Amniotic epithelial cell (primary cell): ENCODE data around the gene TM2D3.
A peak's percentile ranks its signal among the peaks of the same experiment; 100 is the strongest.

Experiments
- DNase-seq: peaks from one replicate; pipeline ENCODE4 v3.0.0-alpha.2; 2010; ENCODE audit warnings: low read depth

Gene TM2D3

GRCh38 chr15:101623367-101624304 is 28.5 kb downstream of the TM2D3 start:
- no peak for DNase-seq

GRCh38 chr15:101621961-101622360 is 30.2 kb downstream of the TM2D3 start:
- no peak for DNase-seq

- DNase-seq: no peak
Measured at GRCh38 chr15:101620671-101621070, 31.5 kb downstream of the TM2D3 start.

GRCh38 chr15:101619615-101619865 is 32.6 kb downstream of the TM2D3 start:
- no peak for DNase-seq

- no peak for DNase-seq
Measured at GRCh38 chr15:101618851-101619614, 33.1 kb downstream of the TM2D3 start.

GRCh38 chr15:101618076-101618475 is 34.1 kb downstream of the TM2D3 start:
- no peak for DNase-seq

GRCh38 chr15:101617390-101617965 is 34.7 kb downstream of the TM2D3 start:
- peak; percentile 74 for DNase-seq

- peak; percentile 78 for DNase-seq
Measured at GRCh38 chr15:101615986-101616848, 36.0 kb downstream of the TM2D3 start.

GRCh38 chr15:101615414-101615985 is 36.7 kb downstream of the TM2D3 start:
- DNase-seq: no peak

GRCh38 chr15:101614761-101615160 is 37.4 kb downstream of the TM2D3 start:
- no peak for DNase-seq

- no peak for DNase-seq
Measured at GRCh38 chr15:101614001-101614585, 38.1 kb downstream of the TM2D3 start.

- DNase-seq: no peak
Measured at GRCh38 chr15:101613130-101614000, 38.8 kb downstream of the TM2D3 start.

- DNase-seq: no peak
Measured at GRCh38 chr15:101612676-101613075, 39.5 kb downstream of the TM2D3 start.

- DNase-seq: no peak
Measured at GRCh38 chr15:101611580-101612299, 40.4 kb downstream of the TM2D3 start.

- DNase-seq: no peak
Measured at GRCh38 chr15:101611007-101611406, 41.2 kb downstream of the TM2D3 start.

GRCh38 chr15:101610611-101611000 is 41.6 kb downstream of the TM2D3 start:
- DNase-seq: no peak

- DNase-seq: no peak
Measured at GRCh38 chr15:101609742-101610610, 42.2 kb downstream of the TM2D3 start.

- DNase-seq: no peak
Measured at GRCh38 chr15:101608201-101608600, 44.0 kb downstream of the TM2D3 start.

GRCh38 chr15:101607108-101607507 is 45.1 kb downstream of the TM2D3 start:
- DNase-seq: no peak
